ENCODE measurements around the gene CSK. TPM values are rescaled to one million over a fixed set of nuclear protein-coding genes. Genes with fewer than 3 reads are reported as not detected.

The CSK gene
- total RNA-seq, 1 donor, result 28.1 TPM

DNA sequence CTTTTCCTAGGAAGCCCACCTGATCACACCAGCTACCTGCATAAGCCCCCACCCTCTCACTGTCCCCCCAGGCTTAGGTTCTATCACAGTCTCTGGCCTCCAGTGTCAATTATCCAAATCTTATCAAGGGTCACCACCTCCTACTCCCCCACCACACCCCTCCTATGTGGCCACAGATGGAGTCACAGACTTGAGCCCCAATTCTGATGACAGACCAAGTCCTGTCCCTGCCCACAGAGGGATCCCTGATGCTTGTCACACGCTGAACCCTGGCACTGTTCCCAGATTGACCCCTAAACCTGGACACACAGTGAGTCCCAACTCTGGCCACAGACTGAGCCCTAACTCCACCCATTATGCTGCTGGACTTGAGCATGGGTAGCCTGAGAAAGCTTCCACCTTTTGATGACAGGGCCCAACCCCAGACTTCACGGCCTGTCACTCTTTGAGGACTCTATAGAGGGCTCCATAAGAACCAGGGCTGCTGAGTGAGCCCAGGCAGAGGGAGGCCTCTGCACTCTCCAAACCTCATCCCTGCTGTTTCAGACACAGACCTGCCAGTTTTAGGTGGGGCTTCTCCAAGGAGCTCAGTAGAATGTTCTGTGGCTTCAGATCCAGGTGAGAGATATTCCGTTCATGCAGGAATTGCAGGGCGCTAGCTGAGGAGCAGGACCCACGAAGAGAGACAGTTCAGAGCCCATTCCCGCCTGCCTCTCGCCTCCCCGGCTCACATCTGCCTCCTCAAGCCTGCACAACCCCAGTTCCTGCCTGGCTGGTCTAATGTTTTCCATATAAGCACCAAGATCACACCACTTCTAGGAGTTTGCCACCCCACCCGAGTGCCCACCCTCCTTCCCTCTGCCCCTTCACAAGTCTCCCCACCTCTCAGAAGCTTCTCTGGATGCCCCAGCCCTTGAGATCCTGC, 59.2 kb downstream of the CSK start:
- TF ChIP-seq, protein P1, sequence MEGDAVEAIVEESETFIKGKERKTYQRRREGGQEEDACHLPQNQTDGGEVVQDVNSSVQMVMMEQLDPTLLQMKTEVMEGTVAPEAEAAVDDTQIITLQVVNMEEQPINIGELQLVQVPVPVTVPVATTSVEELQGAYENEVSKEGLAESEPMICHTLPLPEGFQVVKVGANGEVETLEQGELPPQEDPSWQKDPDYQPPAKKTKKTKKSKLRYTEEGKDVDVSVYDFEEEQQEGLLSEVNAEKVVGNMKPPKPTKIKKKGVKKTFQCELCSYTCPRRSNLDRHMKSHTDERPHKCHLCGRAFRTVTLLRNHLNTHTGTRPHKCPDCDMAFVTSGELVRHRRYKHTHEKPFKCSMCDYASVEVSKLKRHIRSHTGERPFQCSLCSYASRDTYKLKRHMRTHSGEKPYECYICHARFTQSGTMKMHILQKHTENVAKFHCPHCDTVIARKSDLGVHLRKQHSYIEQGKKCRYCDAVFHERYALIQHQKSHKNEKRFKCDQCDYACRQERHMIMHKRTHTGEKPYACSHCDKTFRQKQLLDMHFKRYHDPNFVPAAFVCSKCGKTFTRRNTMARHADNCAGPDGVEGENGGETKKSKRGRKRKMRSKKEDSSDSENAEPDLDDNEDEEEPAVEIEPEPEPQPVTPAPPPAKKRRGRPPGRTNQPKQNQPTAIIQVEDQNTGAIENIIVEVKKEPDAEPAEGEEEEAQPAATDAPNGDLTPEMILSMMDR (IDR thresholded peaks at IDR 0.05; ENCODE audit: insufficient read depth, low read length), result no peak
- H3K4me3 ChIP-seq (ENCODE audit: low read depth, low read length), result no peak overlapping the region
- DNase-seq (ENCODE audit: low read depth), result no peak

DNA sequence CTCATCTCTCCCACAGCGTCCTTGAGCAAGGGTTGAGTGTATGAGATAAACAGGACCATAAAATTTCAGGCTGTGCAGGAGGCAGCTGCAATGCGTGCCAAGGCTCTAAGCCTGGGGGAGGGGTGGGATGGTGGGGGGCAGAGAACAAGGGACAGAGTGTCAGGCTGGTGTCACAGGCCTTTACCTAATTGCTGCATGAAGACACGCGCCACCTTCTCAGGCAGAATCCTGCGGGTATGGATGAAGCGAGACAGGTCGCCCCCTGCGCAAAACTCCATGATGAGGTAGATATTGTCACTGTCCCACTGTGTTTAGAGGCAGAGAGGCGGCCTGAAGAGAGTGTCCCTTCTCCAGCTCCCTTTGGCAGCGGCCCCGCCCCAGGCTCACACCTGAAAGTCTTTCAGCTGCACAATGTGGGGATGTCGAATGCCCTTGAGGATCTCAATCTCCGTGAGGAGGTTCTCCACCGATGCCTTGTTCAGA, 60.1 kb downstream of the CSK start:
- TF ChIP-seq, protein P1 (IDR thresholded peaks at IDR 0.05; ENCODE audit: insufficient read depth, low read length), result no peak
- DNase-seq (ENCODE audit: low read depth), result no peak
- H3K4me3 ChIP-seq (ENCODE audit: low read depth, low read length), result peak overlapping the region; percentile 76

DNA sequence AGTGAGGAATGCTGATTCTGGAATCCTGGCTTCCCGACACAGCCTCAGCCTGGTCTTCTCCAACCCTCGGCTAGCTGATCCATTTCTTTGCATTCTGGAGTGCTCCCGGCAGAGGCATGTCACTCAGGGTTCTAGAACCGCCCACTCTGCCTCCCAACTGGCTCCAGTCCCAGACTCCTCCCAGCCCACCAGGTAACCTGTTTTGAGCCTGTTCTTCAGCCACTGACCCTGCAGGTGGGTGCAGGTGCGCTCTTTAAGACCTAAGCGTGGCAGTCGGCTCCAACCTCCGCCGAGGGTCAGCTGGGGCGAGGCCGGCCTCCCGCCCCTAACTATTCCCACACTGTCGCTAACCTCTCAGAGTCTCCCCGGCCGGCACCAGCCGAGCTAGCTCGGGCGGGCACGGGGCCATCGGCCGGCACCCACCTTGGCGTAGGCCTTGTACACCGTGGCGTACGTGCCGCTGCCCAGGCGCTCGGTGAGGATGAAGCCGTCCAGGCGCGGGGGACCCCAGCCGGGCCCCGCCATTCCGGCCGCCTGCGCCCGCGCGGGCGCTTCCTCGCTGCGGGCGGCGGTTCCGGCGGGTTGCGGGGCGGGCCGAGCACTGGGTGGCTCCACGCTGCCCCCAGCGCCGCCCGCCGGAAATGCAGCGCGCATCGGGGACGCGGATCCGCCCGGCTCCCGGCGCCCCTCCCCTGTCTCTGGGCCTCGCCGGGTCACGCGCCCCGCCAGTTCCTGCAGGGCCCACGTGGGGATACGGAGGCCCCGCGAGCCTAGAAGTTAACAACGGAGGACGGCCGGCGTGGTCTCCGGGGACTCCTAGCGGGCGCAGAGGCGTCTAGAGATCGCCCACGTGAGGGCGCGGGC, 60.9 kb downstream of the CSK start, which contains the start of gene ULK3:
Gene ULK3 (minus strand): TSS at position 576 of the 864 bp plus-strand sequence. CDS start 51 bp downstream, at position 525.
- TF ChIP-seq, protein P1 (IDR thresholded peaks at IDR 0.05; ENCODE audit: insufficient read depth, low read length), result peak; percentile 54
- H3K4me3 ChIP-seq (ENCODE audit: low read depth, low read length), result peak within 1 kb of the TSS; percentile 76
- peak; percentile 76 for DNase-seq (ENCODE audit: low read depth)

DNA sequence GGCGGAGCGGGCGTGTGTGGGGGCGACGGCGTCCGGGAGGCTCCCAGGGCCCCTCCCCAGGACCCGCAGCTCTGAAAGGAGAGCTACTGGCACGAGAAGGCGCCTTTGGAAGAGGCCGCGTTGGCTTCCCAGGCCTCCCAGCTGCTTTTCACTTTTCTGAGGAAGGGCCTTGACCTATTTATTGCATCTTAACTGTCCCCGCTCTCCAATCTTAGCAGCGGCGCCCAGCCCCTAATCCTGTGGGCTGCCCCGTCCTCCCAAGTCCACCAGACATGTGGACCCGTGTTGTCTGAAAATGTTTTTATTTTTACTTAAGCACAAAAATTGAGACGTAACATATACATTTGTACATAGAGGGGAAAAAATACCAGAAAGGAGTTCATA, 61.6 kb downstream of the CSK start:
- peak overlapping the region; percentile 61 for H3K4me3 ChIP-seq (ENCODE audit: low read depth, low read length)
- no peak for DNase-seq (ENCODE audit: low read depth)
- TF ChIP-seq, protein P1 (IDR thresholded peaks at IDR 0.05; ENCODE audit: insufficient read depth, low read length), result no peak

DNA sequence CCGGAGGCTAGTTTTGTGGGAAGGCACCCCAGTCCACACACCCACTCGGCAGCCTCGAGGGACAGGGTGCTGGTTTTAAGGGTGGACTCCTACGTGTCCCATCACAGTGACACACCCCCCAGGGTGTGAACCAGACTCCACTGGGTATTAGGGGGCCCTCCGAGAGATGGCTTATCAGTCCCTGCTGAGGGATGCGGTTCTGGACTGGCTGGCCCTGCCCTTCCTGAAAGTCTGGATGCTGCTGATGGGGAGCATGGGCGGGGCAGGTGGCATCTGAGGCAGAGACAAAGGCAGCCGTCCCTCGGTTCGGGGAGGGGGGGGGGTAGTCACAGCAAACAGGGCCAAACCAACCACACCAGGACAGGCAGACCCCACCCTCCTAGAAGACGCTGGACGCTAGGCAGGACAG, 62.0 kb downstream of the CSK start:
- no peak overlapping the region for H3K4me3 ChIP-seq (ENCODE audit: low read depth, low read length)
- TF ChIP-seq, protein P1 (IDR thresholded peaks at IDR 0.05; ENCODE audit: insufficient read depth, low read length), result no peak
- DNase-seq (ENCODE audit: low read depth), result no peak

DNA sequence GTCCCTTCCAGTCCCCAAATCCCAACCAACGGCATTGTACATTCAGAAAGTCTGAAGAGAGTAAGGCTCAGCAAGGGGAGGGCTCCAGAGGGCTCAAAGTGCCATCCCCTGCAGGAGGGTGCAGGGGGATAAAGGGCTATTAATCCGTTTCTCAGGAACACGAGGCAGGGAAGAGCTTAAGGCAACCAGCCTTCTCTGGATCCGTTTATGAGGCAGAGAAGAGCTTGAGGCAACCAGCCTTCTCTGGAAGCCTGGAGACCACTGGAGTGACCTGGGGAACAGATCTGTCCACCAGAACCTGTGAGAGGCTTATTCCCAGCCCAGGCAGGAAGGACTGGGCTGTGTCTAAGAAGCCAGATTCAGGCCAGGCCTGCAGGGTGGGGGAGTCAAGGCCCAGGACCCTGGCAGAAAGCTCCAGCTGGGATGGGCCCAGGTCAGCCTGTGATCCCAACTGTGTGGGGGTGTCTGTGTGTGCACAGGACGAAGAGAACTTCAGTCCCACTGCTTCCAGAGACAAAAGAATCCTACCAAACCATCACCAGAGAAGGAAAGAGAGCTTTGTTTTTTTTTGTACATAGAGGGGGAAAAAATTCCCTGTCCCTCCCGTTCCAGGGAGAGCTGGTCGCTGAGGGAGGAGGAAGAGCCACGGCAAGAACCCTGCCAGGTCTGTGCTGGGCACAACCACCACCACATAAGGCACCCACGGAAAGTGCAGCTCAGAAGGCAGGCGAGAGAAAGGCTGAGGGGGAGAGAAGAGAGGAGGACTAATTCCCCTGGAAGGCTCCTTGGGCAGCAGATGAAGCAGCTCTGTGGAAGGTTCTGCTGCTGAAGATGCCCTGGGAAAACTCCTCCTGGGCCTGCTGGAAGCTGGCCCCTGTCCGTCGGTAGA, 62.7 kb downstream of the CSK start:
- TF ChIP-seq, protein P1 (IDR thresholded peaks at IDR 0.05; ENCODE audit: insufficient read depth, low read length), result no peak
- no peak for DNase-seq (ENCODE audit: low read depth)
- H3K4me3 ChIP-seq (ENCODE audit: low read depth, low read length), result no peak overlapping the region

Measured in fibroblast of the aortic adventitia (primary cell).